GM20431 (cell line): Measurements from ENCODE around the gene NFATC2IP.
"Not testable (repeated sequence)": the region's sequence is repeated elsewhere in the genome, so short reads cannot be mapped to it uniquely, and the experiment has no call there.

Experiments
- in situ Hi-C: fragments of 300-500 bp; cut with MseI, MboI; formaldehyde crosslinking; loops from one replicate; pipeline ENCODE4 v1.15.0; 2020; ENCODE audit warnings: low sequenced_read_pairs; ENCODE audit not compliant: unreplicated experiment

NFATC2IP gene

DNA sequence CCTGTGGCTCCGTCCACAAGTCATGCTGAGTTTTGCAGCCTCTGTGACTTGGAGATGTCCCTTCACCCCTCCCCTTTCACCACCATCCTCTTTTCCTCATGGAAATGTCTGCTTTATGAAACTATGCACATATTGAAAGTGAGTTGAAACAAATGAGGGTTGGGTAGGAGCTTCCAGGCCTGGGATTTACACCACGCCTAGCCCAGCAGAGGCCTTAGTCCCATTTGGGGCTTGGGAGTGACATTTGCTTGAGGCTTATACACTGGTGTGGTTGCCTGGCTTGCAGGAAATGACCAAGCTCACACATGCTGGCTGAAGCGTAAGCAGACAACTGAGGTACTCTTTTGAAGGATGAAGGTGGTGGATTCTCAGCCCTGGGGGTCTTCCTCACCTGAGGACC is 13.3 kb downstream of the NFATC2IP start:
- in situ Hi-C loops, result no loop called here

GRCh38 chr16:28964496-28964895 is 13.8 kb downstream of the NFATC2IP start:
- in situ Hi-C loops, result no loop called here

GRCh38 chr16:28967156-28967555 is 16.4 kb downstream of the NFATC2IP start:
- in situ Hi-C loops, result no loop called here

GRCh38 chr16:28969696-28970095 is 19.0 kb downstream of the NFATC2IP start:
- in situ Hi-C loops, result not testable (repeated sequence)

GRCh38 chr16:28974007-28974436 is 23.3 kb downstream of the NFATC2IP start:
- in situ Hi-C loops, result no loop called here

DNA sequence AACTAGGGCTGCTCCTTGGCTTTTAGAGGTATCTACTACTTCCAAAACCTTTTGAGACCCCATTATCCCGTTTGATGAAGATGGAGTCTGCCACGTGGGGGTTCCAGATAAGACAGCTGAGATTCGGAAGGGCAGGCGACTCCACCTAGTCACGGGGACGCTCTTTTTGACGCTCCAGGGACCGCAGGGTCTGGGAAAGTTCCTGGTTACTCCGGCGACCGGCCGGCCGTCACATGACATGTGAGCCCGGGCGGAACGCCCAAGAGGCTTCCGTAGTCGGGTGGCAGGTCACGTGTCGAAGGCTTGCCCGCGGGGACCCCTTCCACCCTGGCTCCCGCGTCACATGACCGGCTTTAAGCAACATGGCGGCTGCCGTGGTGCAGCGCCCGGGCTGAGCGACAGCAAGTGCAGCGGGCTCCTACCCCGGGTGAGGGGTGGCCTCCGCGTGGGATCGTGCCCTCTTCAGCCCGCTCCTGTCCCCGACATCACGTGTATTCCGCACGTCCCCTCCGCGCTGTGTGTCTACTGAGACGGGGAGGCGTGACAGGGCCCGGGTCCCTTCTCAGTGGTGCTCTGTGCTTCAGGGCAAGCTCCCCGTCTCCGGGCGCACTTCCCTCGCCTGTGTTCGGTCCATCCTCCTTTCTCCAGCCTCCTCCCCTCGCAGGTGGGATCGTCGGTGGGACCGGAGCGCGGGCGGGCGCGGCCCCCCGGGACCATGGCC is 23.9 kb downstream of the NFATC2IP start, which contains the start of gene SPNS1:
TSS of gene SPNS1 (plus strand) at position 342 of the 721 bp plus-strand sequence. CDS start at position 716, 374 bp downstream.
- in situ Hi-C loops, result no loop called here

- in situ Hi-C loops, result no loop called here
These were observed 24.4 kb downstream of the NFATC2IP start for GRCh38 chr16:28975158-28975599.

DNA sequence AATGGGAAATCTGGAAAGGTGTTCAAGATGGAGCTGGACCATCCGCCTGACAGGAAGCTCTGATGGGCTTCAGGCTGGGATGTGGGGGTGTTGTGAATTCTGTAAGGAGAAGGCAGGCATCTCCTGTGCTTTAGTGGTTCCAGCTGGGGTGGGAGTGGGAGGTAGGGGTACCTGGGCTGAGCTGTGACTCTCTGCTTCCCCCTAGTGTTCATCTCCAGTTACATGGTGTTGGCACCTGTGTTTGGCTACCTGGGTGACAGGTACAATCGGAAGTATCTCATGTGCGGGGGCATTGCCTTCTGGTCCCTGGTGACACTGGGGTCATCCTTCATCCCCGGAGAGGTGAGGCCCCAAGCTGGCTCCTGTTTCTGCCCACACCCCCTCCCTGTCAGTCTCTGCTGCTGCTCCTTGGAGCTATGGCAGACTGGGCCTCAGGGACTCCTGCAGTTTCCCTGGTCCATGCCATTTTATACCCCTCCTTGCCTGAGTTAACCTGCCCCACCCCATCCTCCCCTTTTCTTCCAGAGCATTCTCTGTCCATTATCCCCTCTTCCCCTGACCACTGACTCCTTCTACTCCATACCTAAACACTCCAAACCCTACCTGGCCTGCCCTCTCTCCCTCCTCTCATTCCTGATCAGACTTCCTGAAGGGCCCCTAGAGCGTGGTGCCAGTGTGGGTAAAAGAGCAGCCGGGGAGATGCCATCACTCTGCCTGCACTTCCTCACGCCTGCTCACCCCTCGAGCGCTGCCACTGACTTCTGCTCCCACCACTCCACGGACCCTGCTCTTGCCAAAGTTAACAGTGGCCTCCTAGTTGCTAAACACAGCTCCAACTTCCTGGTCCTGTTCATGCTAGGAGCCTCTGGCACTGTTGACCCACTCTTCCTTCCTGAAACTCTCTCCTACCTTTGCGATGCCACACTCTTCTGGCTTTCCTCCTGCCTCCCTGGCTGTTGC is 27.2 kb downstream of the NFATC2IP start:
- in situ Hi-C loops, result no loop called here

GRCh38 chr16:28980330-28980729 is 29.6 kb downstream of the NFATC2IP start:
- in situ Hi-C loops, result not testable (repeated sequence)

GRCh38 chr16:28980929-28981328 is 30.2 kb downstream of the NFATC2IP start:
- in situ Hi-C loops, result no loop called here

DNA sequence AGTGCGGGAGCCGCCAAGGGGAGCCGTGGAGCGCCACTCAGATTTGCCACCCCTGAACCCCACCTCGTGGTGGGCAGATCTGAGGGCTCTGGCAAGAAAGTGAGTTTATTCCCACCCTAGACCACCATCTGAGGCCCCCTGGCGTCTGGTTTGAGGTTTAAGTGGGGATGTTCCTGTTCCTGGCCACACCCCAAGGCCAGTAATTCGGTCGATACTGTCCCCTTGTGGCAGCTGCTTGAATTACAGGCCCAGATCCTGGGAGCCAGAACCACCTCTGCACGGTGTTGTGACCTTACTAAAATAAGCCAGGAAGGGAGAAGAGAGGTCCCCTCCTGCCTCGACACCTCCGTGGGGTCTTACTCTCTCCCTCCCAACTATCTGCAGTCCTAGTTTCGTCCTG is 30.8 kb downstream of the NFATC2IP start:
- in situ Hi-C loops, result no loop called here

DNA sequence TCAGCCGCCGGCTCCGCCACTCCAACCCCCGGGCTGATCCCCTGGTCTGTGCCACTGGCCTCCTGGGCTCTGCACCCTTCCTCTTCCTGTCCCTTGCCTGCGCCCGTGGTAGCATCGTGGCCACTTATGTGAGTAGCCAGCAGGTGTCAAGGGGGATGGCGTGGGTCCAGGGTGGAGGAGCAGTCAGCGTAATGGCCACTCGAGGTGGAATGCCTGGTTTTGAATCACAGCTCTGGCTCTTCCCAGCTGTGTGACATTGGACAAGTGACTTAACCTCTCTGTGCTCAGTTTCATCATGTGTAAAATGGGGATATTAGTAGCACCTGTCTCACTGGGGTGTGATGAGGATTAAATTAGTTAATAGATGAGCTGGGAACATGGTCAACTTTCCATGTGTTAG is 31.7 kb downstream of the NFATC2IP start:
- in situ Hi-C loops, result no loop called here

DNA sequence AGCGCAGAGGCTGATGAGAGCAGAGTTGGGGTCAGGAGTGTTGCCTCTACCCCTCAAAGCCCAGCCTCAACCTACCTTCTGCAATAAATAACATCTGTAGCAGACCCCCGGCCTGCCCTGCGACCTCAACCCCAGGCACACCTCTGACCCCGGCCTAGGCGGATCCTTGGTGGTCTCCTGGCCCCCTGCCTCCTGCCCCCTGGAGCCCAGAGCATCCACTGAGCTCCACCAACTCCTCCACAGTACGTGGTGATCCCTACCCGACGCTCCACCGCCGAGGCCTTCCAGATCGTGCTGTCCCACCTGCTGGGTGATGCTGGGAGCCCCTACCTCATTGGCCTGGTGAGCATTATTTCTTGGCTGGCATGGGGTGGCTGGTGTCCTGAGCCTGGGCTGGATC is 32.2 kb downstream of the NFATC2IP start:
- in situ Hi-C loops, result no loop called here

GRCh38 chr16:28983644-28984043 is 32.9 kb downstream of the NFATC2IP start:
- in situ Hi-C loops, result no loop called here

DNA sequence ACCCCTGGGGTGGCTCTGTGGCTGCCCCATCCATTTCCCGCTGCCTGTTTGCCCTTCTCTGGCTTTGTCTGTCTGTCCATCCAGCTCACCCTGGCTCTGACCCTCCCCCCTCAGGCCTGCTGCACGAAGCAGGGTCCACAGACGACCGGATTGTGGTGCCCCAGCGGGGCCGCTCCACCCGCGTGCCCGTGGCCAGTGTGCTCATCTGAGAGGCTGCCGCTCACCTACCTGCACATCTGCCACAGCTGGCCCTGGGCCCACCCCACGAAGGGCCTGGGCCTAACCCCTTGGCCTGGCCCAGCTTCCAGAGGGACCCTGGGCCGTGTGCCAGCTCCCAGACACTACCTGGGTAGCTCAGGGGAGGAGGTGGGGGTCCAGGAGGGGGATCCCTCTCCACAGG is 33.4 kb downstream of the NFATC2IP start:
- in situ Hi-C loops, result no loop called here

DNA sequence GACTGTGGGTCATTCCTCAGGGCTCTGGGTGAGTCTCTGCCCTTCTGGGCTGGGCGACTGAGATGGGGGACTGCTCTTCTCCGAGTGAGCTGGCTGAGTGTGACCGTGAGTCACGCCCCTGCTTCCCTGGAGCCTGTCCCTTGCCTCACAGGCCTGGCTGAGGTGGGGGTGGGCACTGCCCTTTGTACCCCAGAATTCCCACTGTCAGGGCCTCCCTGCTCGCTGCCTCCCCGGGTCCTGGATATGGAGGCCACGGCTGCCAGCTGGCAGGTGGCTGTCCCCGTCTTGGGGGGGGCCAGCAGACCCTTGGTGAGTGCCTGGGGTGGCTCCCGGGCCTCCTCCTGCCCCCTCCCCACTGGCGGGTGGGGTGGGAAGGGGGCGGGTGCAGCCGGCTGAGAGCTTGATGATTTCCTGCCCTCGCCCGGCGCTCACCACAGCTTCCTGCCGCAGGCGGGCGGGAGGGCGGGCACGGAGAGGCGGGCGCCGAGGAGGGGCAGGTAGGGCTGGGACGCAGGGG is 33.9 kb downstream of the NFATC2IP start, which contains the start of gene LAT:
TSS of gene LAT (plus strand) at position 434 of the 517 bp plus-strand sequence. CDS start 366 bp downstream, outside the sequence.
- in situ Hi-C loops, result no loop called here

DNA sequence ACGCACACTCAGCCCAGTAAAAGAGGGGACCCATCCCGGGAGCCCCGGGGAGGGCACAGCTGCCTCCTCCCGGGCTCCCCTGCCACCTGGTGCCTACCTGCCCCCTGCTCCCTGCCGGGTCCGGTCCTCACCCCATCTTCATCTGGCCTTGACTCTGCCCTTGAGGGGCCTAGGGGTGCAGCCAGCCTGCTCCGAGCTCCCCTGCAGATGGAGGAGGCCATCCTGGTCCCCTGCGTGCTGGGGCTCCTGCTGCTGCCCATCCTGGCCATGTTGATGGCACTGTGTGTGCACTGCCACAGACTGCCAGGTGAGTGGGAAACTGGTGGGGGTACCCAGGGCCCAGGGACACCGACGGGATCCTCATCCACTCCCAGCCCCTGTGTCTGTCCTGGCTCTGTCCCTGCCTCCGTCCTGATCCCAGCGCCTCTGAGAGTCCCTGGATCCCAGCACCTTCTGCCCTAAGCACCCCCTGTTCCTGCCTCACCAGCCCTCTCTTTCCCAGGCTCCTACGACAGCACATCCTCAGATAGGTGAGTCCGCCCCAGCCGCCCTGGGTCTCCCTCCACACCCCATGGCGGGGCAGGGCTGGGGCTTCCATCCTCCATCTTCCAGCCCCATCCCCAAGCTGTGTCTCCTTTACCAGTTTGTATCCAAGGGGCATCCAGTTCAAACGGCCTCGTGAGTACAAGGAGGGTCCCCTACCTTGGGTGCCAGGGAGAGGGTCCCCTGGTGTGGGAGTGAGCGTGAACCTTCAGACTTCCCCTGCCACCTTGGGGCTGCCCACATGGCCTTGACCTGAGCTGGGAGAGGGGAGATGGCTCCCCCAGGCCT is 34.7 kb downstream of the NFATC2IP start:
- in situ Hi-C loops, result no loop called here

DNA sequence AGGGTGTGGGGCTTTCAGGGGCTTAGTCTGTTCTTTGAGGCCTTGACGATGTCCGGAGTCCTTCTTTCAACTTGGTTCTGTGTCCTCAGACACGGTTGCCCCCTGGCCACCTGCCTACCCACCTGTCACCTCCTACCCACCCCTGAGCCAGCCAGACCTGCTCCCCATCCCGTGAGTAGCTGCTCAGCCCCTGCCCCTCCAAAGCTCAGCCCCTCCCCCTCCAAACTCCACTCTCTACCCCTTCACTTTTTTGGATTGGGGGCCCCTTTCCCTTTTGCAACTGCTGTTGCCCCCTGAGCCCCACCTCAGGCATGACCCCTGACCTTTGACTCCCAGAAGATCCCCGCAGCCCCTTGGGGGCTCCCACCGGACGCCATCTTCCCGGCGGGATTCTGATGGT is 35.3 kb downstream of the NFATC2IP start:
- in situ Hi-C loops, result no loop called here

GRCh38 chr16:28986492-28986891 is 35.8 kb downstream of the NFATC2IP start:
- in situ Hi-C loops, result no loop called here
